Epithelial cell of esophagus (primary cell): ENCODE results near the gene HTR3C.
"Not testable (repeated sequence)": the region's sequence is repeated elsewhere in the genome, so short reads cannot be mapped to it uniquely, and the experiment has no call there.

ENCODE experiments used
- DNase-seq: peaks from one replicate; pipeline ENCODE4 v3.0.0; 2010; ENCODE audit warnings: low read depth
- H3K4me3 ChIP-seq: 2 replicates; pipeline ENCODE4 v1.5.1; 2011; ENCODE audit warnings: mild to moderate bottlenecking, low read length, control low read depth
- TF ChIP-seq, protein P1 (sequence below): IDR thresholded peaks from 2 replicates; pipeline ENCODE4 v1.5.1; 2011; ENCODE audit warnings: low read depth, mild to moderate bottlenecking, low read length, control low read depth, inconsistent platforms; ENCODE audit not compliant: insufficient read depth; ENCODE audit errors: missing control alignments

The HTR3C gene

DNA sequence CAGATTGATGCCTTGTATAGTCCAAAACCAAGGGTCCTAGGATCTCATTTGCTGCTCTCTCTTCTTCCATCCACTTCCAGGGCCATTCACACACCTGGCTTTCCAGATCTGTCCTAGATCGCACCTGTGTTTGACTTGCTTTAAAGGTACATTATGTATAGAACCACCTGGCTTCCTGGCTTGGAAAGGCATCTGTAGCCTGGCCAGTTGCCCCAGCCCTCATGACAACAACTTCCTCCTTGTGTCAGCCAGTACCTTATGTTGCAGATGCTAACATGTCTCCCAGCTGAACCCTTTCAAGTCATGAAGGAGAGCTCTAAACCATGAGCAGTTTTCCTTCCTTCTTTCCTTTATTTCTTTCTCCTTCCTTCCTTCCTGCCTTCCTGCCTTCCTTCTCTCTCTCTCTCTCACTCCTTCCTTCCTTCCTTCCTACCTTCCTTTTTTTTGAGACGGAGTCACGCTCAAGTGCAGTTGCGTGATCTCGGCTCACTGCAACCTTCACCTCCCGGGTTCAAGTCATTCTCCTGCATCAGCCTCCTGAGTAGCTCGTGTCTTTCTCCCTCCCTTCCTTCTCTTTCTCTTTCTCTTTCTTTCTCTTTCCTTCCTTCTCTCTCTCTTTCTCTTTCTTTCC is 2.5 kb upstream of the HTR3C start:
- DNase-seq: peak; percentile 8
- H3K4me3 ChIP-seq: no peak overlapping the region
- TF ChIP-seq, protein P1, sequence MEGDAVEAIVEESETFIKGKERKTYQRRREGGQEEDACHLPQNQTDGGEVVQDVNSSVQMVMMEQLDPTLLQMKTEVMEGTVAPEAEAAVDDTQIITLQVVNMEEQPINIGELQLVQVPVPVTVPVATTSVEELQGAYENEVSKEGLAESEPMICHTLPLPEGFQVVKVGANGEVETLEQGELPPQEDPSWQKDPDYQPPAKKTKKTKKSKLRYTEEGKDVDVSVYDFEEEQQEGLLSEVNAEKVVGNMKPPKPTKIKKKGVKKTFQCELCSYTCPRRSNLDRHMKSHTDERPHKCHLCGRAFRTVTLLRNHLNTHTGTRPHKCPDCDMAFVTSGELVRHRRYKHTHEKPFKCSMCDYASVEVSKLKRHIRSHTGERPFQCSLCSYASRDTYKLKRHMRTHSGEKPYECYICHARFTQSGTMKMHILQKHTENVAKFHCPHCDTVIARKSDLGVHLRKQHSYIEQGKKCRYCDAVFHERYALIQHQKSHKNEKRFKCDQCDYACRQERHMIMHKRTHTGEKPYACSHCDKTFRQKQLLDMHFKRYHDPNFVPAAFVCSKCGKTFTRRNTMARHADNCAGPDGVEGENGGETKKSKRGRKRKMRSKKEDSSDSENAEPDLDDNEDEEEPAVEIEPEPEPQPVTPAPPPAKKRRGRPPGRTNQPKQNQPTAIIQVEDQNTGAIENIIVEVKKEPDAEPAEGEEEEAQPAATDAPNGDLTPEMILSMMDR: no peak

DNA sequence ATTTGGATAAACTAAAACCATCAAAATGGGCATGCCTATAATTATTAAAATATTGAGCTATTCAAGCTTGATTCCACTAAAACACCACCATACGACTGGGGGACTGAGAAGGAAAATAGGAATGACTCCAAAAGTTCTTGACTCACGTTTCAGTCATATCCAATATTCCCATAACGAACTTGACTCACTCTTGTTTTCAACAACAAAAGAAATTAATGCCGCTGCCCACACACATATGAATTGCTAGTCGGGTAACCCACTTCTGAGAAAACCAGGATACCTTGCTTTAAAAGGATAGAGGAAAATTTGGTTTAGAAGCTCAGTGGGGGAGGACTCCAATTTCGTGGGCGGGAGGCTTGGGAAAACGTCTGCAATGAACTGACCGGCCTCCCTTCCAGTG is 5.2 kb downstream of the HTR3C start:
- DNase-seq: peak; percentile 62
- TF ChIP-seq, protein P1: no peak
- H3K4me3 ChIP-seq: no peak overlapping the region

DNA sequence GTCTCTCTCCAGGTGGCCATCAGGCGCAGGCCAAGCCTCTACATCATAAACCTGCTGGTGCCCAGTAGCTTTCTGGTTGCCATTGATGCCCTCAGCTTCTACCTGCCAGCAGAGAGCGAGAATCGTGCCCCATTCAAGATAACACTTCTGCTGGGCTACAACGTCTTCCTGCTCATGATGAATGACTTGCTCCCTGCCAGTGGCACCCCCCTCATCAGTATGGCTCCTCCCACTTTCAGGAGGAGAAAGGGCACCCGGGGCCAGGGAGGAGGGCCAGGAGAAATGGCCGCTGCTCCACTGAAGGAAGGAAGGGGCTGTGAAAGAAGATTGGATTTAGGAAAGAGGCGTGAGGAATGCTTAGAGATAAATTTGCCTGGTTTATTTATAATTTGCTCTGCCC is 6.6 kb downstream of the HTR3C start:
- no peak for DNase-seq
- H3K4me3 ChIP-seq: no peak overlapping the region
- TF ChIP-seq, protein P1: no peak

DNA sequence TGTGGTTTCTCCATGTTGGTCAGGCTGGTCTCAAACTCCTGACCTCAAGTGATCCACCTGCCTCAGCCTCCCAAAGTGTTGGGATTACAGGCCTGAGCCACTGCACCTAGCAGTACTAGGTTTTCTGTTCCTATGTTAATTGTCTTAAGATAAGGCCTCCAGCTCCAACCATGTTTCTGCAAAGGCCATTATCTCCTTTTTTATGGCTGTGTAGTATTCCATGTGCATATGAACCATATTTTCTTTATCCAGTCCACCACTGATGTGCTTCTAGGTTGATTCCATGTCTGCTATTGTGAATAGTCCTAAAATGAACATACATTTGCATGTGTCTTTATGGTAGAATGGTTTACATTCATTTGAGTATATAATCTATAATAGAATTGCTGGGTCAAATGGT is 9.8 kb downstream of the HTR3C start:
- no peak overlapping the region for H3K4me3 ChIP-seq
- DNase-seq: no peak
- TF ChIP-seq, protein P1: no peak

DNA sequence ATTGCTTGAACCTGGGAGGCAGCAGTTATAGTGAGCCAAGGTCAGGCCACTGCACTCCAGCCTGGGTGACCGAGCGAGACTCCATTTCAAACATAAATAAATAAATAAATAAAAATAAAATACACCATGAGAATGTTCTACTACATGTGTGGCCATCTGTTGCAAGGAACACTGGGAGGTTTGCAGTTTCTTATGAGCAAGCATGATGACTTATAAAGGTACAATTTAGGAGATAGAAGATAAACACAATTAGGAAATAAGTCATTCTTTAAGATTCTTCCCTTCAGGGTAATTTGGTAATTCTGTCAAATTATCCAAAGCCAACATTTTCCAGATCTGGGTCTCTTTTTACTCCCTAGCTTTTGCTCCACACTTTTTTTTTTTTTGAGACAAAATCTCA is 13.4 kb downstream of the HTR3C start:
- TF ChIP-seq, protein P1: no peak
- H3K4me3 ChIP-seq: no peak overlapping the region
- DNase-seq: peak; percentile 36

DNA sequence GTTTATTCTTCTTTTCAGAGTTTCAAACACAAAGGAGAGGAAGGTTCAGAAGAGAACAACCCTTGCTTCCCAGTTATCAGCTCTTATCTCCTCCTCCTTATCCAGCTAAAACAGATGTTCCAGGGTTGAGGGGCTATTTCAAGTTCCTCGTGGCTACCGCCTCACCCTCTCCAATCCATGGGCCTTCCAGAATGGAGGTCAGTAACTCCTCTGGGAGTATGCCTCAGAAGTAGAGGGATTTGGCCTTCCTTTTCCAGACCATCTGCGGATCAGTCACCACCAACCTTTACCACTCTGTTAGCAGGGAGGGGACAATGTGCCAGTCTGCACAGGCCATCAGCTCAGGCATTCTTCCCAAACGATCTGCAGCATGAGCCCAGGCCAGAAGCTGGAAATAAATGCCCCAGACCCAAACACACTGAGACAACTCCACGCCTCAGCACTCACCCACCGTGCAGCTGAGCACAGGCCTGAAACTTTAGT is 14.8 kb downstream of the HTR3C start:
- DNase-seq: no peak
- TF ChIP-seq, protein P1: no peak
- H3K4me3 ChIP-seq: no peak overlapping the region

DNA sequence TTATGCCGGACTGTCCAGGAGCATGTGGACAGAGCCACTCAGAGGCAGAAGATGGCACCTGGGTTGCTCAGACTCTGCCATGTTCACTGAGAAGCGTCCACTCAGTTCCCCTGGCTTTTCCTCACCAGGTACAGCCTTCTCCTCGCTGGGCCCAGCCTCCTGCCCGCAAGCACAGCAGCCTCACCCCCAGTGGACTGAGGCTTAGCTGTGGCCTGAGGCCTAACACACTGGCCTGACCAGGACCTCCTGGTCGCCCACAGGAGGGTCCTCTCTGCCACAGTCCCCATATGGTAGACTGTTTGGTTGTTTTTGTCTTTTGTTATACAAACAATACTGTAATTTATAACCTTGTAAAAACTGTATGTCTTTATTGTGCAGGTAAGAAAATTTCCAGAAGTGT is 15.5 kb downstream of the HTR3C start:
- no peak for DNase-seq
- TF ChIP-seq, protein P1: no peak
- H3K4me3 ChIP-seq: no peak overlapping the region

DNA sequence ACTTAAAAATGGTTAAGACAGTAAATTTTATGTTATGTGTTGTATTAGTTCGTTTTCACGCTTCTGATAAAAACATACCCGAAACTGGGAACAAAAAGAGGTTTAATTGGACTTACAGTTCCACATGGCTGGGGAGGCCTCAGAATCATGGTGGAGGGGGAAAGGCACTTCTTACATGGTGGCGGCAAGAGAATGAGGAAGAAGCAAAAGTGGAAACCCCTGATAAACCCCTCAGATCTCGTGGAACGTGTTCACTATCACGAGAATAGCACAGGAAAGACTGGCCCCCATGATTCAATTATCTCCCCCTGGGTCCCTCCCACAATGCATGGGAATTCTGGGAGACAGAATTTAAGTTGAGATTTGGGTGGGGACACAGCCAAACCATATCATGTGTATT is 18.3 kb downstream of the HTR3C start:
- not testable (repeated sequence) for DNase-seq, H3K4me3 ChIP-seq
